GM18520 (cell line): ENCODE results near the gene CEP72.

Experiments used
- ATAC-seq: cut with Tn5 transposase; IDR thresholded peaks from one replicate; pipeline ENCODE4 v1.9.1; 2021; ENCODE audit not compliant: unreplicated experiment

Gene CEP72

GRCh38 chr5:636951-637350 lies 24.8 kb downstream of the CEP72 start:
- no peak for ATAC-seq

GRCh38 chr5:637581-638450 lies 25.7 kb downstream of the CEP72 start:
- ATAC-seq: no peak

GRCh38 chr5:638501-639252 lies 26.5 kb downstream of the CEP72 start:
- ATAC-seq: no peak

- ATAC-seq: no peak
Observed at GRCh38 chr5:639253-639530, 27.1 kb downstream of the CEP72 start.

- ATAC-seq: no peak
Observed at GRCh38 chr5:639584-640213, 27.6 kb downstream of the CEP72 start.

GRCh38 chr5:640461-641330 lies 28.6 kb downstream of the CEP72 start:
- no peak for ATAC-seq

- no peak for ATAC-seq
Observed at GRCh38 chr5:641331-641765, 29.2 kb downstream of the CEP72 start.

GRCh38 chr5:642481-642880 lies 30.3 kb downstream of the CEP72 start:
- ATAC-seq: no peak

GRCh38 chr5:643351-643801 lies 31.2 kb downstream of the CEP72 start:
- ATAC-seq: no peak

- ATAC-seq: no peak
Observed at GRCh38 chr5:643811-644271, 31.7 kb downstream of the CEP72 start.

GRCh38 chr5:644509-644908 lies 32.4 kb downstream of the CEP72 start:
- ATAC-seq: no peak

- ATAC-seq: no peak
Observed at GRCh38 chr5:644971-645370, 32.8 kb downstream of the CEP72 start.

- ATAC-seq: no peak
Observed at GRCh38 chr5:645421-645820, 33.3 kb downstream of the CEP72 start.

- no peak for ATAC-seq
Observed at GRCh38 chr5:646396-647201, 34.5 kb downstream of the CEP72 start.

- ATAC-seq: no peak
Observed at GRCh38 chr5:647311-647710, 35.2 kb downstream of the CEP72 start.

- no peak for ATAC-seq
Observed at GRCh38 chr5:647727-648126, 35.6 kb downstream of the CEP72 start.

GRCh38 chr5:651296-652022 lies 39.3 kb downstream of the CEP72 start:
- ATAC-seq: no peak

GRCh38 chr5:652023-652515 lies 39.9 kb downstream of the CEP72 start:
- no peak for ATAC-seq

GRCh38 chr5:652773-653350 lies 40.7 kb downstream of the CEP72 start:
- ATAC-seq: no peak
